HCT116 (cell line): Measurements from ENCODE around the gene STRIT1. TPM values are rescaled to one million over a fixed set of nuclear protein-coding genes. Genes with fewer than 3 reads are reported as not detected.

Experiments
- ATAC-seq: fragments of 200-7000 bp; cut with Tn5 transposase; 2 replicates; pipeline ENCODE4 v1.9.1; 2020; ENCODE audit warnings: mild to moderate bottlenecking, moderate library complexity
- BruUV-seq: library from RNA; stranded (reverse); fragments of 400-500 nt; replicated peaks from 2 replicates; lab custom pipeline; 2021; lab: Mats Ljungman, UMichigan
- CTCF ChIA-PET: fragments of 300-600 bp; sonication (Branson Sonifier 250); formaldehyde crosslinking; loops from one replicate; lab custom pipeline; 2021; ENCODE audit warnings: antibody characterized with exemption; lab: Charles Lee
- POLR2A ChIA-PET: fragments of 300-600, 350-600 bp; sonication (Branson Sonifier 250); formaldehyde crosslinking; loops from one replicate; lab custom pipeline; 2021; ENCODE audit warnings: antibody characterized with exemption; lab: Charles Lee
- RAD21 ChIA-PET, 2 experiments: fragments of 300-600 bp; sonication (Branson Sonifier 250); formaldehyde crosslinking; loops; one replicate each; lab custom pipeline; 2023; ENCODE audit warnings: low total read pairs in 2 of 2; ENCODE audit not compliant: uncharacterized antibody in 2 of 2, unreplicated experiment in 2 of 2, low non-redundant PET in 1 of 2; lab: Charles Lee
- DNase-seq: peaks from one replicate; pipeline ENCODE4 v3.0.0-alpha.2; 2010; ENCODE audit warnings: low read depth, low spot score
- H2AFZ ChIP-seq: fragments of 200-600 bp; shearing (Covaris generic), sonication (generic); 2 replicates; pipeline ENCODE4 v1.6.1; 2017; ENCODE audit warnings: low read depth, mixed run types, mixed read lengths, antibody characterized with exemption, low read length; ENCODE audit not compliant: poor library complexity, severe bottlenecking
- H3K27ac ChIP-seq: 2 replicates; pipeline ENCODE4 v1.5.1; 2012; ENCODE audit warnings: low read depth, low read length
- H3K27me3 ChIP-seq: fragments of 200-600 bp; sonication (generic); 2 replicates; pipeline ENCODE4 v1.6.1; 2016; ENCODE audit warnings: mixed run types, low read length, mixed read lengths; ENCODE audit not compliant: insufficient read depth
- H3K36me3 ChIP-seq, 2 experiments: fragments of 200-500 bp in 1 of 2; fragments of 200-600 bp in 1 of 2; sonication (Bioruptor generic) in 1 of 2; sonication (generic) in 1 of 2; 2 replicates each; pipeline versions ENCODE4 v1.5.1 to v1.6.1; 2014 to 2016; ENCODE audit warnings: low read length in 2 of 2, inconsistent platforms in 1 of 2, mixed read lengths in 1 of 2, mixed run types in 1 of 2; ENCODE audit not compliant: insufficient read depth in 2 of 2, control insufficient read depth in 1 of 2
- H3K4me1 ChIP-seq, 2 experiments: fragments of 200-600 bp in 1 of 2; sonication (generic) in 1 of 2; 2 replicates each; pipeline versions ENCODE4 v1.5.1 to v1.6.1; 2012 to 2017; ENCODE audit warnings: low read length in 2 of 2, inconsistent platforms in 1 of 2, mild to moderate bottlenecking in 1 of 2, mixed read lengths in 1 of 2, mixed run types in 1 of 2, moderate library complexity in 1 of 2; ENCODE audit not compliant: insufficient read depth in 2 of 2, control insufficient read depth in 1 of 2
- H3K4me2 ChIP-seq: fragments of 200-600 bp; sonication (generic); 2 replicates; pipeline ENCODE4 v1.6.1; 2017; ENCODE audit warnings: mixed run types, low read length, mixed read lengths
- H3K4me3 ChIP-seq, 2 experiments: fragments of 200-600 bp in 1 of 2; sonication (generic) in 1 of 2; replicated peaks in 1 of 2; 2 replicates each; pipeline ENCODE4 v1.5.1; 2011 to 2016; ENCODE audit warnings: low read length in 2 of 2, control low read depth in 1 of 2, low read depth in 1 of 2, mild to moderate bottlenecking in 1 of 2, mixed read lengths in 1 of 2, mixed run types in 1 of 2
- H3K79me2 ChIP-seq: fragments of 200-600 bp; sonication (generic); 2 replicates; pipeline ENCODE4 v1.6.1; 2017; ENCODE audit warnings: mild to moderate bottlenecking, mixed run types, low read length, moderate library complexity, mixed read lengths; ENCODE audit not compliant: insufficient read depth
- H3K9ac ChIP-seq: fragments of 200-600 bp; sonication (generic); 2 replicates; pipeline ENCODE4 v1.6.1; 2016; ENCODE audit warnings: low read length, mixed read lengths
- H3K9me2 ChIP-seq: fragments of 200-600 bp; sonication (generic), shearing (Covaris generic); 2 replicates; pipeline ENCODE4 v1.6.1; 2017; ENCODE audit warnings: mixed run types, mild to moderate bottlenecking, moderate library complexity; ENCODE audit not compliant: insufficient read depth
- H3K9me3 ChIP-seq, 2 experiments: fragments of 200-500 bp in 1 of 2; fragments of 200-600 bp in 1 of 2; sonication (Bioruptor generic) in 1 of 2; sonication (generic) in 1 of 2; 2 replicates each; pipeline ENCODE4 v1.6.1; 2014 to 2017; ENCODE audit warnings: low read length in 2 of 2, mixed read lengths in 2 of 2, inconsistent platforms in 1 of 2, low read depth in 1 of 2, mild to moderate bottlenecking in 1 of 2, mixed run types in 1 of 2, moderate library complexity in 1 of 2; ENCODE audit not compliant: control insufficient read depth in 1 of 2, insufficient read depth in 1 of 2
- H4K20me1 ChIP-seq: fragments of 200-600 bp; sonication (generic), shearing (Covaris generic); 2 replicates; pipeline ENCODE4 v1.6.1; 2017; ENCODE audit warnings: mixed run types, mild to moderate bottlenecking, moderate library complexity; ENCODE audit not compliant: insufficient read depth
- CBX3 ChIP-seq: IDR thresholded peaks from 2 replicates; pipeline ENCODE4 v1.6.1; 2012; ENCODE audit warnings: low read depth
- CEBPB ChIP-seq: IDR thresholded peaks from 2 replicates; pipeline ENCODE4 v1.6.1; 2012; ENCODE audit warnings: low read depth
- ELF1 ChIP-seq: IDR thresholded peaks from 2 replicates; pipeline ENCODE4 v1.6.1; 2012; ENCODE audit warnings: low read depth, borderline replicate concordance
- EZH2phosphoT487 ChIP-seq: fragments of 200-600 bp; IDR thresholded peaks from 2 replicates; pipeline ENCODE4 v1.6.1; 2018; ENCODE audit warnings: antibody characterized with exemption, borderline replicate concordance
- POLR2A ChIP-seq: IDR thresholded peaks from 2 replicates; pipeline ENCODE4 v1.7.0; 2011; ENCODE audit warnings: borderline replicate concordance; ENCODE audit not compliant: insufficient read depth, insufficient read length; ENCODE audit errors: extremely low read depth
- RAD21 ChIP-seq: IDR thresholded peaks from 2 replicates; pipeline ENCODE4 v1.6.1; 2012; ENCODE audit warnings: low read depth, mild to moderate bottlenecking
- SIN3A ChIP-seq: IDR thresholded peaks from 2 replicates; pipeline ENCODE4 v1.6.1; 2012; ENCODE audit warnings: low read depth
- SP1 ChIP-seq: IDR thresholded peaks from 2 replicates; pipeline ENCODE4 v1.6.1; 2012; ENCODE audit warnings: low read depth
- SRF ChIP-seq: IDR thresholded peaks from 2 replicates; pipeline ENCODE4 v1.6.1; 2012; ENCODE audit warnings: low read depth
- YY1 ChIP-seq: IDR thresholded peaks from 2 replicates; pipeline ENCODE4 v1.6.1; 2011; ENCODE audit warnings: low read length, low read depth, moderate library complexity, mild to moderate bottlenecking; ENCODE audit not compliant: insufficient replicate concordance; ENCODE audit errors: extremely low read depth
- ZNF274 ChIP-seq: fragments of 200-500 bp; sonication (Bioruptor generic); IDR thresholded peaks from 2 replicates; pipeline ENCODE4 v1.6.1; 2014; ENCODE audit warnings: mild to moderate bottlenecking, low read depth, low read length, inconsistent platforms
- intact Hi-C: fragments of 100-400 bp; cut with micrococcal nuclease; formaldehyde crosslinking; loops from 2 replicates; pipeline ENCODE4 v1.10.0; 2022
- total RNA-seq: library from RNA; stranded (reverse); gene quantifications from one replicate; pipeline ENCODE4 v1.2.1, GENCODE V29; 2021; ENCODE audit not compliant: unreplicated experiment
- TF ChIP-seq, protein P1 (sequence below), 3 experiments: fragments of 200-600 bp in 1 of 3; sonication (generic) in 1 of 3; IDR thresholded peaks in 2 of 3; conservative IDR thresholded peaks in 1 of 3; 2 replicates each; pipeline ENCODE4 v1.5.1; 2012 to 2017; ENCODE audit warnings: low read depth in 2 of 3, low read length in 2 of 3, antibody characterized with exemption in 1 of 3, borderline replicate concordance in 1 of 3, control low read depth in 1 of 3, mild to moderate bottlenecking in 1 of 3, mixed read lengths in 1 of 3, mixed run types in 1 of 3, moderate library complexity in 1 of 3; ENCODE audit not compliant: insufficient read depth in 1 of 3
- TF ChIP-seq, protein P2 (sequence below): IDR thresholded peaks from 2 replicates; pipeline ENCODE4 v1.6.1; 2011; ENCODE audit warnings: mild to moderate bottlenecking, low read length, moderate library complexity; ENCODE audit not compliant: insufficient replicate concordance; ENCODE audit errors: extremely low read depth

STRIT1 gene
- total RNA-seq, 1 experiment from 2014 or later = not detected

DNA sequence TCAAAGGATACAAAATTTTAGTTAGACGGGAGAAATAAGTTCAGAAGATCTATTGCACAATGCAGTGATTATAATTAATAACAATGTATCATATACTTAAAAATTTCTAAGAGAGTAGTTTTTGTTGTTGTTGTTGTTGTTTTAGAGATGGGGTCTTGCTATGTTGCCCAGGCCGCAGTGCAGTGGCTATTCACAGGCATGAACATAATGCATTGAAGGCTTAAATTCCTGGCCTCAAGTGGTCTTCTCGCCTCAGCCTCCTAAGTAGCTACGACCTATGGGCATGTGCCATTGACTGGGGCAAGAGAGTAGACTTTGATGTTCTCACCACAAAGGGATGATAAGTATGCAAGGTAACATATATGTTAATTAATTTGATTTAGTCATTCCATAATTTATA, 7.5 kb downstream of the STRIT1 start:
- Histone ChIP-seq H3K9me3 (no peaks in the 10 kb centered on the region), H3K9me2 (no peaks in the 10 kb centered on the region), H3K27ac (no peak overlapping the region), H3K4me3 (no peak overlapping the region), H3K79me2 (no peaks in the 10 kb centered on the region), H3K36me3 (no peaks in the 10 kb centered on the region), H4K20me1 (no peaks in the 10 kb centered on the region), H2AFZ (no peak overlapping the region), H3K4me1 (peaks cover 0 to 8% of the 10 kb centered on the region in 2 experiments; a peak in 2 of 4 replicates), H3K27me3 (no peaks in the 10 kb centered on the region), H3K9ac (no peak overlapping the region), H3K4me2 (no peak overlapping the region)
- BruUV-seq = no TSS peak
- no peak for TF ChIP-seq CBX3
- no peak for TF ChIP-seq RAD21
- no peak for TF ChIP-seq CEBPB
- TF ChIP-seq, protein P1, sequence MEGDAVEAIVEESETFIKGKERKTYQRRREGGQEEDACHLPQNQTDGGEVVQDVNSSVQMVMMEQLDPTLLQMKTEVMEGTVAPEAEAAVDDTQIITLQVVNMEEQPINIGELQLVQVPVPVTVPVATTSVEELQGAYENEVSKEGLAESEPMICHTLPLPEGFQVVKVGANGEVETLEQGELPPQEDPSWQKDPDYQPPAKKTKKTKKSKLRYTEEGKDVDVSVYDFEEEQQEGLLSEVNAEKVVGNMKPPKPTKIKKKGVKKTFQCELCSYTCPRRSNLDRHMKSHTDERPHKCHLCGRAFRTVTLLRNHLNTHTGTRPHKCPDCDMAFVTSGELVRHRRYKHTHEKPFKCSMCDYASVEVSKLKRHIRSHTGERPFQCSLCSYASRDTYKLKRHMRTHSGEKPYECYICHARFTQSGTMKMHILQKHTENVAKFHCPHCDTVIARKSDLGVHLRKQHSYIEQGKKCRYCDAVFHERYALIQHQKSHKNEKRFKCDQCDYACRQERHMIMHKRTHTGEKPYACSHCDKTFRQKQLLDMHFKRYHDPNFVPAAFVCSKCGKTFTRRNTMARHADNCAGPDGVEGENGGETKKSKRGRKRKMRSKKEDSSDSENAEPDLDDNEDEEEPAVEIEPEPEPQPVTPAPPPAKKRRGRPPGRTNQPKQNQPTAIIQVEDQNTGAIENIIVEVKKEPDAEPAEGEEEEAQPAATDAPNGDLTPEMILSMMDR (IDR thresholded peaks at IDR 0.05 in 2 of 3, conservative IDR thresholded peaks at IDR 0.05 in 1 of 3; ENCODE audit: borderline replicate concordance in 1 of 3, insufficient read depth in 1 of 3, low read depth in 2 of 3, low read length in 2 of 3) = no peak
- TF ChIP-seq POLR2A = no peak
- no peak for TF ChIP-seq ZNF274
- no peak for TF ChIP-seq SP1
- no peak for TF ChIP-seq SIN3A
- TF ChIP-seq YY1 = no peak
- no peak for TF ChIP-seq EZH2phosphoT487
- TF ChIP-seq SRF = no peak
- TF ChIP-seq, protein P2, sequence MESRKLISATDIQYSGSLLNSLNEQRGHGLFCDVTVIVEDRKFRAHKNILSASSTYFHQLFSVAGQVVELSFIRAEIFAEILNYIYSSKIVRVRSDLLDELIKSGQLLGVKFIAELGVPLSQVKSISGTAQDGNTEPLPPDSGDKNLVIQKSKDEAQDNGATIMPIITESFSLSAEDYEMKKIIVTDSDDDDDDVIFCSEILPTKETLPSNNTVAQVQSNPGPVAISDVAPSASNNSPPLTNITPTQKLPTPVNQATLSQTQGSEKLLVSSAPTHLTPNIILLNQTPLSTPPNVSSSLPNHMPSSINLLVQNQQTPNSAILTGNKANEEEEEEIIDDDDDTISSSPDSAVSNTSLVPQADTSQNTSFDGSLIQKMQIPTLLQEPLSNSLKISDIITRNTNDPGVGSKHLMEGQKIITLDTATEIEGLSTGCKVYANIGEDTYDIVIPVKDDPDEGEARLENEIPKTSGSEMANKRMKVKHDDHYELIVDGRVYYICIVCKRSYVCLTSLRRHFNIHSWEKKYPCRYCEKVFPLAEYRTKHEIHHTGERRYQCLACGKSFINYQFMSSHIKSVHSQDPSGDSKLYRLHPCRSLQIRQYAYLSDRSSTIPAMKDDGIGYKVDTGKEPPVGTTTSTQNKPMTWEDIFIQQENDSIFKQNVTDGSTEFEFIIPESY = no peak
- no peak for TF ChIP-seq ELF1
- no peak for ATAC-seq
- CTCF ChIA-PET = no interaction called here
- no peak for DNase-seq
- RAD21 ChIA-PET = no interaction called here
- POLR2A ChIA-PET = no interaction called here
- intact Hi-C loops = no loop called here
